GM19463 (cell line): Measurements from ENCODE around the gene SCD.

Experiments
- ATAC-seq: cut with Tn5 transposase; IDR thresholded peaks from one replicate; pipeline ENCODE4 v1.9.1; 2021; ENCODE audit warnings: mild to moderate bottlenecking, moderate library complexity; ENCODE audit not compliant: unreplicated experiment

SCD gene

GRCh38 chr10:100391163-100392002, 44.4 kb downstream of the SCD start:
- no peak for ATAC-seq

GRCh38 chr10:100392686-100393003, 45.6 kb downstream of the SCD start:
- ATAC-seq: no peak

DNA sequence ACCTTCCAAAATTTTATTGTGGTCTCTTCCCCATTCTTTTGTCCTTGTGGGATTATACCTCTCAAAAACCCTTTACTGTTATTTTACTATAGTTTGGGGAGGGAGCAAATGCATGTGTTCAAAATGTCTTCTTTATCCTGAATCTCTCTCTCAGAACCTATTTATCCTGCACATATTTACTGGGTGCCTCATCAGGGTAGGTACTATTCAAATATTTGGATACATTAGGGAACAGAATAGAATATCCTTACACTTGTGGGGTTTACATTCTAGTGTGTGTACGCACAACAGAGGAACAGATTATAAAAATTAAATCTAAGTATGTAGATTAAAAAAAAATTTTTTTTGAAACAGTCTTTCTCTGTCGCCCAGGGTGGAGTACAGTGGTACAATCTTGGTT, 48.6 kb downstream of the SCD start:
- no peak for ATAC-seq

- no peak for ATAC-seq
Measured at GRCh38 chr10:100396605-100397004, 49.6 kb downstream of the SCD start.

DNA sequence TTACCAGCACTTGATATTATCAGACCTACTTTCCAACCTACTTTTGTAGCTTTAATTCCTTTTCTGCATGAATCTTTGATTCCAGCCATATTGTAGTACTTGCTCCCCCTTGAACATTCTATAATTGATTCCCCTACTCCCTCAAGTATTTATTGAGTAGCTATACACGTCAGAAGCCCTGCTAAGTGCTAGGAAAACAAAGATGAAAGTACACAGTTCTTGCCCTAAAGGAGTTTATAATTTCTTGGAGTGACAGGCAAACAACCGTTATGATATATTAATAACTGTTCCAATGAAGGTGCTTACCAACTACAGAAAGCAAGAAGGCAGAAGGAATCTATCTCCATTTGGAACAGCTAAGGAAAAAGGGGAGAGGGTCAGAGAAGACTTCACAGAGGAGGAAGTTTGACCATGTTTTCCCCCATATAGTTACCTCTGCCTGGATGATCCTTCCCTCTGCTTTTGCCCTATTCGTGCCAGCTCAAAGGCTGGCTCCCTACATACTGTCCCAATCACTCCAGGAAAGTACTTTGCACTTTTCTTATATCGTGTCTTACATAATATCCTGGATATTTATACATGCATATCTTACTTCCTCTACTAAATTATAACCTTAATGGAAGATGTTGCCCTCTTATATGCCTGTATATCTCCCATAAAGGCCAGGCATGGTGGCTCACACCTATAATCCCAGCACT, 54.7 kb downstream of the SCD start:
- ATAC-seq: no peak

DNA sequence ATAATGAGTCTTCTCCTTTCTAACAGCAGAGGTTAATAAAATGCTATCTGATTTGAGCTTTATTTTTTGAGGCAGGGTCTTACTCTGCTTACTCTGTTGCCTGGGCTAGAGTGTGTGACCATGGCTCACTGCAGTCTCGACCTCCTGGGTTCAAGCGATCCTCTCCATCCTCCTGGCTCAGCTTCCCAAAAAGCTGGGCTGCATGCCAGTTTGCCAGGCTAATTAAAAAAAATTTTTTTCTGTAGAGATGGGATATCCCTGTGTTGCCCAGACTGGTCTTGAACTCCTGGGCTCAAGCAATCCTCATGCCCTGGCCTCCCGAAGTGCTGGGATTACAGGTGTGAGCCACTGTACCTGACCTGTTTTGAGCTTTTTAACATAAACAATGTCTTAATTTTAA, 56.7 kb downstream of the SCD start:
- ATAC-seq: no peak

- no peak for ATAC-seq
Measured at GRCh38 chr10:100413173-100413572, 66.1 kb downstream of the SCD start.
